ENCODE results near the gene TMEM170A. TPM values are rescaled to one million over a fixed set of nuclear protein-coding genes. Genes with fewer than 3 reads are reported as not detected.
"Not testable (repeated sequence)": the region's sequence is repeated elsewhere in the genome, so short reads cannot be mapped to it uniquely, and the experiment has no call there.

Gene TMEM170A
- total RNA-seq, 1 donor from 2014 or later = 29.1 TPM

GRCh38 chr16:75432828-75433731 is 31.4 kb downstream of the TMEM170A start, which contains the start of gene CFDP1:
Gene CFDP1 (minus strand): TSS chr16:75433503. CDS start chr16:75433352, 151 bp downstream.
- peak within 1 kb of the TSS; percentile 66 for H3K4me3 ChIP-seq (ENCODE audit: low read depth, low read length)
- no peaks in the 10 kb centered on the region for H3K27me3 ChIP-seq (ENCODE audit: control insufficient read depth, insufficient read depth, low read length)
- no peak for TF ChIP-seq CTCF (IDR thresholded peaks at IDR 0.05; ENCODE audit: insufficient read depth, low read length, poor library complexity, severe bottlenecking)
- no peaks in the 10 kb centered on the region for H3K36me3 ChIP-seq (ENCODE audit: control insufficient read depth, insufficient read depth, low read length)
- peak; percentile 63 for DNase-seq (ENCODE audit: low read depth)

GRCh38 chr16:75429621-75430403 is 34.7 kb downstream of the TMEM170A start:
- Histone ChIP-seq H3K27me3 (ENCODE audit: control insufficient read depth, insufficient read depth, low read length) (no peaks in the 10 kb centered on the region), H3K4me3 (ENCODE audit: low read depth, low read length) (no peak overlapping the region), H3K36me3 (ENCODE audit: control insufficient read depth, insufficient read depth, low read length) (no peaks in the 10 kb centered on the region)
- no peak for TF ChIP-seq CTCF (IDR thresholded peaks at IDR 0.05; ENCODE audit: insufficient read depth, low read length, poor library complexity, severe bottlenecking)
- DNase-seq (ENCODE audit: low read depth) = no peak

- not testable (repeated sequence) for H3K4me3 ChIP-seq (ENCODE audit: low read depth, low read length); DNase-seq (ENCODE audit: low read depth); H3K27me3 ChIP-seq (ENCODE audit: control insufficient read depth, insufficient read depth, low read length); H3K36me3 ChIP-seq (ENCODE audit: control insufficient read depth, insufficient read depth, low read length)
These were observed 38.0 kb downstream of the TMEM170A start for GRCh38 chr16:75426524-75426923.

GRCh38 chr16:75424105-75424762 is 40.3 kb downstream of the TMEM170A start:
- H3K4me3 ChIP-seq (ENCODE audit: low read depth, low read length); DNase-seq (ENCODE audit: low read depth); H3K36me3 ChIP-seq (ENCODE audit: control insufficient read depth, insufficient read depth, low read length); H3K27me3 ChIP-seq (ENCODE audit: control insufficient read depth, insufficient read depth, low read length): not testable (repeated sequence)

- H3K36me3 ChIP-seq (ENCODE audit: control insufficient read depth, insufficient read depth, low read length) = no peaks in the 10 kb centered on the region
- H3K4me3 ChIP-seq (ENCODE audit: low read depth, low read length) = no peak overlapping the region
- no peaks in the 10 kb centered on the region for H3K27me3 ChIP-seq (ENCODE audit: control insufficient read depth, insufficient read depth, low read length)
- TF ChIP-seq CTCF (IDR thresholded peaks at IDR 0.05; ENCODE audit: insufficient read depth, low read length, poor library complexity, severe bottlenecking) = no peak
- DNase-seq (ENCODE audit: low read depth) = no peak
These were observed 40.8 kb downstream of the TMEM170A start for GRCh38 chr16:75423723-75424104.

GRCh38 chr16:75421820-75422126 is 42.7 kb downstream of the TMEM170A start:
- no peak for TF ChIP-seq CTCF (IDR thresholded peaks at IDR 0.05; ENCODE audit: insufficient read depth, low read length, poor library complexity, severe bottlenecking)
- no peaks in the 10 kb centered on the region for H3K36me3 ChIP-seq (ENCODE audit: control insufficient read depth, insufficient read depth, low read length)
- no peak for DNase-seq (ENCODE audit: low read depth)
- no peak overlapping the region for H3K4me3 ChIP-seq (ENCODE audit: low read depth, low read length)
- H3K27me3 ChIP-seq (ENCODE audit: control insufficient read depth, insufficient read depth, low read length) = no peaks in the 10 kb centered on the region

Data from kidney epithelial cell (primary cell).